ENCODE results near the gene TMEM164.

DNA sequence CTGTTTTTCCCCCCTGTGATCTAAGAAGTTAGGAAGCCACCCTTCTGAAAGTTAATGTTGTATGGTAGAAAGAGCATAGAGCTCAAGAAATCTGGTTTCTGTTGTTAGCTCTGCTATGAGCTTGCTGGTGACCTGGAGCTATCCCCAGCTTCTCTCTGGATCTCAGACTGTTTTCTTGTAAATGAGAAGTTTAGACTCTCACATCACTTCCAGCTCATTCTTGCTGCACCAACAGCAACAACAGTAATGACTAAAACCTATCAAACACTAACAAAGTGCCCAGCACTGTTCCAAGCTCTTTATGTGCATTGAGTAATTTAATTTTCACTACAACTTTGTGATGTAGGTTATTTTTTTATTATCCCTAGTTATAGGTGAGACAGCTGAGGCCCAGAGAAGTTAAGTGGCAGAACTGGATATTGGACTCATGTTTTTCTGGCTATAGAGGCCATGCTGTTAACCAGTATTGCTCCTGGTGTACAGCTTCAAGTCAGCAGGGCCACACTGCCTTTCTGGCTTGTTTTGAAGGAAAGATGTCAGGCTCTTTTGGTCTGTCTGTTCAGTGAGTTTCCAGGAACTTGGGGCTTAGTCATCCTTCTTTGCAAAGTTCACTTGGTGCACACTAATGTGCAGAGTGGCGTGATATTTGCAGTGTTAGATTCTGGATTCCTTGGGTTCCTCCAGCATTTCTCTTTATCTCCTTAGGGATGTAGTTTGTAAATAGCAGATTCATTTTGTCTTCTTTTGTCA is 27.8 kb upstream of the TMEM164 start:
- TF ChIP-seq, protein P1, sequence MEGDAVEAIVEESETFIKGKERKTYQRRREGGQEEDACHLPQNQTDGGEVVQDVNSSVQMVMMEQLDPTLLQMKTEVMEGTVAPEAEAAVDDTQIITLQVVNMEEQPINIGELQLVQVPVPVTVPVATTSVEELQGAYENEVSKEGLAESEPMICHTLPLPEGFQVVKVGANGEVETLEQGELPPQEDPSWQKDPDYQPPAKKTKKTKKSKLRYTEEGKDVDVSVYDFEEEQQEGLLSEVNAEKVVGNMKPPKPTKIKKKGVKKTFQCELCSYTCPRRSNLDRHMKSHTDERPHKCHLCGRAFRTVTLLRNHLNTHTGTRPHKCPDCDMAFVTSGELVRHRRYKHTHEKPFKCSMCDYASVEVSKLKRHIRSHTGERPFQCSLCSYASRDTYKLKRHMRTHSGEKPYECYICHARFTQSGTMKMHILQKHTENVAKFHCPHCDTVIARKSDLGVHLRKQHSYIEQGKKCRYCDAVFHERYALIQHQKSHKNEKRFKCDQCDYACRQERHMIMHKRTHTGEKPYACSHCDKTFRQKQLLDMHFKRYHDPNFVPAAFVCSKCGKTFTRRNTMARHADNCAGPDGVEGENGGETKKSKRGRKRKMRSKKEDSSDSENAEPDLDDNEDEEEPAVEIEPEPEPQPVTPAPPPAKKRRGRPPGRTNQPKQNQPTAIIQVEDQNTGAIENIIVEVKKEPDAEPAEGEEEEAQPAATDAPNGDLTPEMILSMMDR (conservative IDR thresholded peaks at IDR 0.05 in 1 of 2, IDR thresholded peaks at IDR 0.05 in 1 of 2; ENCODE audit: low read depth in 1 of 2, low read length in 2 of 2), result no peak
- no peak for TF ChIP-seq EZH2 (IDR thresholded peaks at IDR 0.05; ENCODE audit: low read length, missing control alignments)
